Liver (tissue), 9 donors: ENCODE results near the gene RAD51B. TPM values are rescaled to one million over a fixed set of nuclear protein-coding genes. Genes with fewer than 3 reads are reported as not detected.

Experiments
- DNase-seq: peaks from one replicate; pipeline ENCODE4 v3.0.0-alpha.2; 2017; ENCODE audit warnings: low spot score
- H3K27ac ChIP-seq, 2 donors: one replicate each; pipeline ENCODE4 v1.7.0; 2013; ENCODE audit warnings: inconsistent platforms in 2 of 2, low read length in 2 of 2, control low read depth in 1 of 2, low read depth in 1 of 2, mild to moderate bottlenecking in 1 of 2
- H3K27me3 ChIP-seq, 4 donors: one replicate each; pipeline versions ENCODE4 v1.6.1 to v1.7.0; 2013; ENCODE audit warnings: low read length in 3 of 4, inconsistent platforms in 1 of 4, mild to moderate bottlenecking in 1 of 4, moderate library complexity in 1 of 4; ENCODE audit not compliant: control insufficient read depth in 4 of 4, insufficient read depth in 4 of 4
- H3K36me3 ChIP-seq, 4 donors: one replicate each; pipeline versions ENCODE4 v1.6.1 to v1.7.0; 2013; ENCODE audit warnings: low read length in 3 of 4, mild to moderate bottlenecking in 3 of 4, low read depth in 1 of 4, moderate library complexity in 1 of 4; ENCODE audit not compliant: control insufficient read depth in 4 of 4, insufficient read depth in 3 of 4
- H3K4me1 ChIP-seq, 4 donors: one replicate each; pipeline versions ENCODE4 v1.6.1 to v1.7.0; 2013; ENCODE audit warnings: low read length in 3 of 4, mild to moderate bottlenecking in 3 of 4, moderate library complexity in 1 of 4; ENCODE audit not compliant: control insufficient read depth in 4 of 4, insufficient read depth in 4 of 4
- H3K4me3 ChIP-seq, 3 donors: one replicate each; pipeline versions ENCODE4 v1.6.1 to v1.7.0; 2013; ENCODE audit warnings: low read length in 3 of 3, control low read depth in 1 of 3, low read depth in 1 of 3, mild to moderate bottlenecking in 1 of 3
- H3K9ac ChIP-seq, 2 donors: one replicate each; pipeline ENCODE4 v1.7.0; 2013; ENCODE audit warnings: low read length in 2 of 2, mild to moderate bottlenecking in 2 of 2, moderate library complexity in 2 of 2, control low read depth in 1 of 2, low read depth in 1 of 2
- H3K9me3 ChIP-seq, 4 donors: one replicate each; pipeline versions ENCODE4 v1.6.1 to v1.7.0; 2013; ENCODE audit warnings: low read length in 3 of 4; ENCODE audit not compliant: control insufficient read depth in 4 of 4
- EGR1 ChIP-seq, 2 donors: IDR thresholded peaks; 2 replicates each; pipeline ENCODE4 v1.6.1; 2016 to 2018; ENCODE audit warnings: antibody characterized with exemption in 2 of 2, low read depth in 2 of 2
- FOXA2 ChIP-seq: IDR thresholded peaks from 2 replicates; pipeline ENCODE4 v1.6.1; 2016; ENCODE audit warnings: antibody characterized with exemption
- HNF4A ChIP-seq, 2 donors: conservative IDR thresholded peaks; 2 replicates each; pipeline ENCODE4 v1.6.1; 2016; ENCODE audit warnings: antibody characterized with exemption in 2 of 2, mild to moderate bottlenecking in 2 of 2
- HNF4G ChIP-seq: IDR thresholded peaks from 2 replicates; pipeline ENCODE4 v1.6.1; 2016; ENCODE audit warnings: antibody characterized with exemption
- JUND ChIP-seq, 2 donors: IDR thresholded peaks; 2 replicates each; pipeline ENCODE4 v1.6.1; 2016; ENCODE audit warnings: antibody characterized with exemption in 2 of 2
- NR2F2 ChIP-seq: IDR thresholded peaks from 2 replicates; pipeline ENCODE4 v1.6.1; 2016; ENCODE audit warnings: antibody characterized with exemption
- RAD21 ChIP-seq, 2 donors: IDR thresholded peaks; 2 replicates each; pipeline ENCODE4 v1.6.1; 2016; ENCODE audit warnings: antibody characterized with exemption in 2 of 2, mild to moderate bottlenecking in 2 of 2
- RXRA ChIP-seq, 2 donors: IDR thresholded peaks; 2 replicates each; pipeline ENCODE4 v1.6.1; 2017 to 2018; ENCODE audit warnings: antibody characterized with exemption in 2 of 2, mild to moderate bottlenecking in 1 of 2
- SP1 ChIP-seq: IDR thresholded peaks from 2 replicates; pipeline ENCODE4 v1.6.1; 2018; ENCODE audit warnings: antibody characterized with exemption, mild to moderate bottlenecking
- YY1 ChIP-seq: IDR thresholded peaks from 2 replicates; pipeline ENCODE4 v1.6.1; 2016; ENCODE audit warnings: antibody characterized with exemption, mild to moderate bottlenecking
- ZBTB33 ChIP-seq: IDR thresholded peaks from 2 replicates; pipeline ENCODE4 v1.6.1; 2016; ENCODE audit warnings: antibody characterized with exemption
- WGBS: extraction: QIAGEN DNeasy Blood & Tissue Kit; methylation state at CpG from one replicate; pipeline ENCODE4 v1.1.7; 2013; 5-methylcytosine and 5-hydroxymethylcytosine counted together
- polyA plus RNA-seq, 2 donors: library from polyadenylated mRNA; stranded (reverse) in 1 of 2; unstranded in 1 of 2; fragments of 200-250 nt in 1 of 2; fragments of >200 nt in 1 of 2; fragmentation: Nextera tagmentation in 1 of 2; extraction: Ambion mirVana in 1 of 2; gene quantifications; one replicate each; pipeline versions ENCODE4 v1.2.1 to v1.2.3, GENCODE V29; 2013 to 2015
- total RNA-seq, 2 donors: library from RNA; depleted of rRNA; stranded (reverse); fragments of >200 nt; gene quantifications; one replicate each; pipeline ENCODE4 v1.2.3, GENCODE V29; 2014
- TF ChIP-seq, protein P1 (sequence below): IDR thresholded peaks from 2 replicates; pipeline ENCODE4 v1.6.1; 2016; ENCODE audit warnings: antibody characterized with exemption, mild to moderate bottlenecking
- donor health status: healthy.
- donor health status: healthy.
- donor health status: healthy.
- donor health status: healthy.
- donor health status: healthy.

RAD51B gene
- total and polyA plus RNA-seq, 4 donors, result 0.81 to 12.9 (median 2.4) TPM

DNA sequence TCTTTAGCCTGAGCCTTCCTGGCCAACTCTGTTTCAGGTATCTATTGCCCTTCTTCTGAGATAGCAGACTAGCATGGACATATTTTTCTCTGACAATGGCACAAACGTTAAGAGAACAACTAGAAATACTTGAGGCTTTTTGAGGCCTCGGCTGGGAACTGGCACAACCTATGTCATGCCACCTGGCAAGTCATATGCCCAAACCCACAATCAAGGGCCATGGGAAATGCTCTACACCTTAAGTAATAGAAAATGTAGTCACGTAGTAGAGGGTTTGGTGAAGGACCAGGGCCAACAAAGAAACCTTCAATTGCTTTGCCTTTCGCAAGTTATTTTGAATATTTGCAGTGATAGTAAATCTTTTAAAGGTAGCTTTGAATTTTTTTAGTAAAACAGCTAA is 647.8 kb downstream of the RAD51B start:
- Histone ChIP-seq H3K4me3 (no peak overlapping the region), H3K9me3 (no peaks in the 10 kb centered on the region), H3K4me1 (peaks cover 2 to 25% (median 9%) of the 10 kb centered on the region in 4 donors), H3K36me3 (no peaks in the 10 kb centered on the region), H3K27ac (no peak overlapping the region), H3K9ac (no peak overlapping the region), H3K27me3 (no peaks in the 10 kb centered on the region)
- TF ChIP-seq RAD21 (IDR thresholded peaks at IDR 0.05) (no peak), YY1 (no peak), SP1 (no peak), ZBTB33 (no peak)
- no peak for DNase-seq
- WGBS, result 94% methylated on average over 4 of the region's 4 CpGs

GRCh38 chr14:68468437-68469207 is 649.0 kb downstream of the RAD51B start:
- no peak overlapping the region for H3K9ac ChIP-seq
- H3K4me1 ChIP-seq, result peaks cover 3 to 33% (median 16%) of the 10 kb centered on the region in 4 donors
- TF ChIP-seq, protein P1, sequence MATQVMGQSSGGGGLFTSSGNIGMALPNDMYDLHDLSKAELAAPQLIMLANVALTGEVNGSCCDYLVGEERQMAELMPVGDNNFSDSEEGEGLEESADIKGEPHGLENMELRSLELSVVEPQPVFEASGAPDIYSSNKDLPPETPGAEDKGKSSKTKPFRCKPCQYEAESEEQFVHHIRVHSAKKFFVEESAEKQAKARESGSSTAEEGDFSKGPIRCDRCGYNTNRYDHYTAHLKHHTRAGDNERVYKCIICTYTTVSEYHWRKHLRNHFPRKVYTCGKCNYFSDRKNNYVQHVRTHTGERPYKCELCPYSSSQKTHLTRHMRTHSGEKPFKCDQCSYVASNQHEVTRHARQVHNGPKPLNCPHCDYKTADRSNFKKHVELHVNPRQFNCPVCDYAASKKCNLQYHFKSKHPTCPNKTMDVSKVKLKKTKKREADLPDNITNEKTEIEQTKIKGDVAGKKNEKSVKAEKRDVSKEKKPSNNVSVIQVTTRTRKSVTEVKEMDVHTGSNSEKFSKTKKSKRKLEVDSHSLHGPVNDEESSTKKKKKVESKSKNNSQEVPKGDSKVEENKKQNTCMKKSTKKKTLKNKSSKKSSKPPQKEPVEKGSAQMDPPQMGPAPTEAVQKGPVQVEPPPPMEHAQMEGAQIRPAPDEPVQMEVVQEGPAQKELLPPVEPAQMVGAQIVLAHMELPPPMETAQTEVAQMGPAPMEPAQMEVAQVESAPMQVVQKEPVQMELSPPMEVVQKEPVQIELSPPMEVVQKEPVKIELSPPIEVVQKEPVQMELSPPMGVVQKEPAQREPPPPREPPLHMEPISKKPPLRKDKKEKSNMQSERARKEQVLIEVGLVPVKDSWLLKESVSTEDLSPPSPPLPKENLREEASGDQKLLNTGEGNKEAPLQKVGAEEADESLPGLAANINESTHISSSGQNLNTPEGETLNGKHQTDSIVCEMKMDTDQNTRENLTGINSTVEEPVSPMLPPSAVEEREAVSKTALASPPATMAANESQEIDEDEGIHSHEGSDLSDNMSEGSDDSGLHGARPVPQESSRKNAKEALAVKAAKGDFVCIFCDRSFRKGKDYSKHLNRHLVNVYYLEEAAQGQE, result peak; percentile 93
- TF ChIP-seq EGR1 (IDR thresholded peaks at IDR 0.05; ENCODE audit: low read depth in 2 of 2), result no peak
- H3K4me3 ChIP-seq, result no peak overlapping the region
- 87% methylated on average over 5 of the region's 5 CpGs for WGBS
- DNase-seq, result no peak
- no peaks in the 10 kb centered on the region for H3K27me3 ChIP-seq
- no peaks in the 10 kb centered on the region for H3K36me3 ChIP-seq
- H3K27ac ChIP-seq, result peak overlapping the region in 1 of 2 donors; percentile 47
- no peaks in the 10 kb centered on the region for H3K9me3 ChIP-seq

- WGBS, result 40% methylated on average over 5 of the region's 5 CpGs
- H3K4me1 ChIP-seq, result peaks cover 3 to 35% (median 16%) of the 10 kb centered on the region in 4 donors
- H3K4me3 ChIP-seq, result no peak overlapping the region
- H3K9ac ChIP-seq, result no peak overlapping the region
- no peaks in the 10 kb centered on the region for H3K27me3 ChIP-seq
- H3K9me3 ChIP-seq, result no peaks in the 10 kb centered on the region
- no peak for TF ChIP-seq FOXA2
- peak; percentile 48 for TF ChIP-seq SP1
- TF ChIP-seq RXRA (IDR thresholded peaks at IDR 0.05), result peak; percentile 59 to 65
- TF ChIP-seq RAD21 (IDR thresholded peaks at IDR 0.05), result peak; percentile 34 to 46
- peak; percentile 86 to 92 for TF ChIP-seq HNF4A (conservative IDR thresholded peaks at IDR 0.05)
- TF ChIP-seq EGR1 (IDR thresholded peaks at IDR 0.05; ENCODE audit: low read depth in 2 of 2), result no peak
- no peak for TF ChIP-seq ZBTB33
- peak in 1 of 2 donors; percentile 54 for TF ChIP-seq JUND (IDR thresholded peaks at IDR 0.05)
- TF ChIP-seq NR2F2, result peak; percentile 77
- TF ChIP-seq HNF4G, result peak; percentile 59
- peak; percentile 81 for TF ChIP-seq YY1
- H3K27ac ChIP-seq, result peak overlapping the region in 1 of 2 donors; percentile 47
- no peaks in the 10 kb centered on the region for H3K36me3 ChIP-seq
- no peak for DNase-seq
Measured at GRCh38 chr14:68469208-68469713, 649.7 kb downstream of the RAD51B start.
